Stimulated activated effector memory CD8-positive, alpha-beta T cell treated with anti-CD3 and anti-CD28 coated beads, Interleukin-12 subunit alpha, Interleukin-12 subunit beta, amount 100 ng/mL, for 72 hours (primary cell): ENCODE results near the gene DHPS.
"Not testable (repeated sequence)": the region's sequence is repeated elsewhere in the genome, so short reads cannot be mapped to it uniquely, and the experiment has no call there.

Source experiments
- ATAC-seq: fragments of 150-1000 bp; cut with Tn5 transposase; 2 replicates; pipeline ENCODE4 v1.10.0; 2021
- DNase-seq, 2 donors: peaks; one replicate each; pipeline ENCODE4 v3.0.0; 2021 to 2022; ENCODE audit warnings: low spot score in 2 of 2
- H3K27ac Mint-ChIP-seq: one replicate; pipeline ENCODE4 v1.8.0; 2022; ENCODE audit warnings: mild to moderate bottlenecking, mixed read lengths
- H3K36me3 Mint-ChIP-seq: one replicate; pipeline ENCODE4 v1.8.0; 2022; ENCODE audit warnings: mild to moderate bottlenecking, mixed read lengths
- H3K4me1 Mint-ChIP-seq: one replicate; pipeline ENCODE4 v1.8.0; 2022; ENCODE audit warnings: mixed read lengths
- H3K4me3 Mint-ChIP-seq: one replicate; pipeline ENCODE4 v1.8.0; 2022; ENCODE audit warnings: mild to moderate bottlenecking, mixed read lengths
- H3K9me3 Mint-ChIP-seq: one replicate; pipeline ENCODE4 v1.8.0; 2022; ENCODE audit warnings: mixed read lengths

DHPS gene

GRCh38 chr19:12648088-12648487 is 33.6 kb downstream of the DHPS start:
- ATAC-seq = no peak
- Mint-ChIP-seq H3K27ac (peak overlapping the region; percentile 34), H3K4me1 (peaks cover 9% of the 10 kb centered on the region), H3K9me3 (no peaks in the 10 kb centered on the region), H3K36me3 (peaks cover 88% of the 10 kb centered on the region), H3K4me3 (no peak overlapping the region)
- DNase-seq = no peak

- H3K4me3 Mint-ChIP-seq = no peak overlapping the region
- H3K4me1 Mint-ChIP-seq = peaks cover 9% of the 10 kb centered on the region
- H3K27ac Mint-ChIP-seq = peak overlapping the region; percentile 40
- peak in 1 of 2 donors; percentile 14 for DNase-seq
- no peaks in the 10 kb centered on the region for H3K9me3 Mint-ChIP-seq
- ATAC-seq = peak; percentile 74
- H3K36me3 Mint-ChIP-seq = peaks cover 88% of the 10 kb centered on the region
These were observed 34.1 kb downstream of the DHPS start for GRCh38 chr19:12647490-12648071.

GRCh38 chr19:12647047-12647446 is 34.6 kb downstream of the DHPS start:
- ATAC-seq = no peak
- Mint-ChIP-seq H3K4me1 (peaks cover 9% of the 10 kb centered on the region), H3K4me3 (no peak overlapping the region)

GRCh38 chr19:12646551-12646950 is 35.1 kb downstream of the DHPS start:
- Mint-ChIP-seq H3K36me3 (peaks cover 79% of the 10 kb centered on the region), H3K9me3 (no peaks in the 10 kb centered on the region), H3K4me3 (no peak overlapping the region), H3K4me1 (peaks cover 9% of the 10 kb centered on the region), H3K27ac (peak overlapping the region; percentile 40)
- ATAC-seq (no peak), DNase-seq (no peak)

More at GRCh38 chr19:12647047-12647446, 34.6 kb downstream of the DHPS start:
- H3K9me3 Mint-ChIP-seq = no peaks in the 10 kb centered on the region
- H3K36me3 Mint-ChIP-seq = peaks cover 84% of the 10 kb centered on the region
- H3K27ac Mint-ChIP-seq = peak overlapping the region; percentile 40
- no peak for DNase-seq

- DNase-seq, H3K27ac Mint-ChIP-seq, ATAC-seq, H3K9me3 Mint-ChIP-seq, H3K4me3 Mint-ChIP-seq: not testable (repeated sequence)
- H3K4me1 Mint-ChIP-seq = peaks cover 20% of the 10 kb centered on the region
- H3K36me3 Mint-ChIP-seq = peaks cover 57% of the 10 kb centered on the region
These were observed 38.0 kb downstream of the DHPS start for GRCh38 chr19:12643716-12644115.

GRCh38 chr19:12642506-12642905 is 39.2 kb downstream of the DHPS start:
- Mint-ChIP-seq H3K36me3 (peaks cover 51% of the 10 kb centered on the region), H3K27ac (no peak overlapping the region), H3K9me3 (no peaks in the 10 kb centered on the region), H3K4me1 (peaks cover 18% of the 10 kb centered on the region), H3K4me3 (no peak overlapping the region)
- no peak for ATAC-seq
- DNase-seq = no peak

GRCh38 chr19:12641456-12641855 is 40.2 kb downstream of the DHPS start:
- ATAC-seq (no peak), DNase-seq (no peak)
- no peak overlapping the region for H3K27ac Mint-ChIP-seq
- H3K4me1 Mint-ChIP-seq = peaks cover 10% of the 10 kb centered on the region
- H3K4me3 Mint-ChIP-seq = no peak overlapping the region
- no peaks in the 10 kb centered on the region for H3K9me3 Mint-ChIP-seq
- peaks cover 51% of the 10 kb centered on the region for H3K36me3 Mint-ChIP-seq

GRCh38 chr19:12639901-12640613 is 41.6 kb downstream of the DHPS start:
- Mint-ChIP-seq H3K27ac (peak overlapping the region; percentile 75), H3K9me3 (no peaks in the 10 kb centered on the region), H3K4me1 (peaks cover 14% of the 10 kb centered on the region), H3K4me3 (peak overlapping the region; percentile 59), H3K36me3 (peaks cover 43% of the 10 kb centered on the region)
- DNase-seq = peak; percentile 82 to 92
- peak; percentile 97 for ATAC-seq

GRCh38 chr19:12638611-12639182 is 43.0 kb downstream of the DHPS start:
- no peak for DNase-seq
- Mint-ChIP-seq H3K36me3 (peaks cover 45% of the 10 kb centered on the region), H3K4me1 (peaks cover 17% of the 10 kb centered on the region), H3K4me3 (no peak overlapping the region), H3K27ac (no peak overlapping the region), H3K9me3 (no peaks in the 10 kb centered on the region)
- ATAC-seq = no peak

- H3K36me3 Mint-ChIP-seq = peaks cover 46% of the 10 kb centered on the region
- H3K4me1 Mint-ChIP-seq = peaks cover 17% of the 10 kb centered on the region
- H3K9me3 Mint-ChIP-seq = no peaks in the 10 kb centered on the region
- no peak overlapping the region for H3K4me3 Mint-ChIP-seq
- H3K27ac Mint-ChIP-seq = no peak overlapping the region
- DNase-seq = no peak
- no peak for ATAC-seq
These were observed 45.0 kb downstream of the DHPS start for GRCh38 chr19:12636631-12637030.

GRCh38 chr19:12629215-12629614 is 52.5 kb downstream of the DHPS start:
- Mint-ChIP-seq H3K36me3 (peaks cover 89% of the 10 kb centered on the region), H3K9me3 (peaks cover 6% of the 10 kb centered on the region), H3K27ac (no peak overlapping the region), H3K4me3 (no peak overlapping the region), H3K4me1 (peaks cover 6% of the 10 kb centered on the region)
- no peak for DNase-seq
- peak; percentile 42 for ATAC-seq

GRCh38 chr19:12628040-12629022 is 53.3 kb downstream of the DHPS start:
- peaks cover 91% of the 10 kb centered on the region for H3K36me3 Mint-ChIP-seq
- H3K4me1 Mint-ChIP-seq = peaks cover 6% of the 10 kb centered on the region
- no peak overlapping the region for H3K27ac Mint-ChIP-seq
- ATAC-seq (no peak), DNase-seq (no peak)
- H3K4me3 Mint-ChIP-seq = no peak overlapping the region
- peaks cover 6% of the 10 kb centered on the region for H3K9me3 Mint-ChIP-seq

GRCh38 chr19:12626958-12627357 is 54.7 kb downstream of the DHPS start:
- Mint-ChIP-seq H3K36me3 (peaks cover 98% of the 10 kb centered on the region), H3K4me3 (no peak overlapping the region), H3K4me1 (peaks cover 6% of the 10 kb centered on the region), H3K9me3 (peaks cover 6% of the 10 kb centered on the region), H3K27ac (no peak overlapping the region)
- DNase-seq (no peak), ATAC-seq (peak; percentile 71)
